Glutamatergic neuron (in vitro differentiated cells): ENCODE data around the gene HFM1. TPM values are rescaled to one million over a fixed set of nuclear protein-coding genes. Genes with fewer than 3 reads are reported as not detected.
"Not testable (repeated sequence)": the region's sequence is repeated elsewhere in the genome, so short reads cannot be mapped to it uniquely, and the experiment has no call there.

Source experiments
- DNase-seq: peaks from one replicate; pipeline ENCODE4 v3.0.0; 2022
- H3K27ac Mint-ChIP-seq: one replicate; pipeline ENCODE4 v1.8.0; 2020; ENCODE audit warnings: mild to moderate bottlenecking, mixed read lengths, inconsistent platforms; ENCODE audit not compliant: unreplicated experiment
- H3K27me3 Mint-ChIP-seq: one replicate; pipeline ENCODE4 v1.8.0; 2020; ENCODE audit warnings: mild to moderate bottlenecking, moderate library complexity, mixed read lengths, inconsistent platforms; ENCODE audit not compliant: unreplicated experiment
- H3K36me3 Mint-ChIP-seq: one replicate; pipeline ENCODE4 v1.8.0; 2020; ENCODE audit warnings: mild to moderate bottlenecking, mixed read lengths, inconsistent platforms; ENCODE audit not compliant: unreplicated experiment
- H3K4me1 Mint-ChIP-seq: one replicate; pipeline ENCODE4 v1.8.0; 2020; ENCODE audit warnings: mild to moderate bottlenecking, low read depth, mixed read lengths, inconsistent platforms; ENCODE audit not compliant: unreplicated experiment
- H3K4me3 Mint-ChIP-seq: one replicate; pipeline ENCODE4 v1.8.0; 2020; ENCODE audit warnings: mild to moderate bottlenecking, mixed read lengths, inconsistent platforms; ENCODE audit not compliant: unreplicated experiment
- H3K9me3 Mint-ChIP-seq: one replicate; pipeline ENCODE4 v1.8.0; 2020; ENCODE audit warnings: mild to moderate bottlenecking, moderate library complexity, mixed read lengths, inconsistent platforms; ENCODE audit not compliant: unreplicated experiment
- CTCF ChIP-seq: fragments of 200-600 bp; sonication (generic); IDR thresholded peaks from one replicate; pipeline ENCODE4 v1.5.0; 2021; ENCODE audit not compliant: partially characterized antibody, unreplicated experiment
- total RNA-seq: library from RNA; stranded (reverse); fragmentation: NEBNext Ultra II Directional; extraction: Animal tissue kit (Norgen Biotek cat#: 25700); gene quantifications from one replicate; pipeline ENCODE4 v1.2.1, GENCODE V29; 2021; ENCODE audit not compliant: unreplicated experiment

The HFM1 gene
- total RNA-seq, 1 donor from 2014 or later, result 10.2 TPM

- Mint-ChIP-seq H3K27me3 (no peaks in the 10 kb centered on the region), H3K9me3 (no peaks in the 10 kb centered on the region), H3K4me3 (no peak overlapping the region), H3K36me3 (no peaks in the 10 kb centered on the region), H3K27ac (no peak overlapping the region), H3K4me1 (no peaks in the 10 kb centered on the region)
- DNase-seq, result no peak
- TF ChIP-seq CTCF, result no peak
These were observed 36.2 kb upstream of the HFM1 start for GRCh38 chr1:91440847-91441246.

- no peaks in the 10 kb centered on the region for H3K27me3 Mint-ChIP-seq
- no peak overlapping the region for H3K27ac Mint-ChIP-seq
- TF ChIP-seq CTCF, result no peak
- no peaks in the 10 kb centered on the region for H3K36me3 Mint-ChIP-seq
- no peaks in the 10 kb centered on the region for H3K4me1 Mint-ChIP-seq
- H3K9me3 Mint-ChIP-seq, result no peaks in the 10 kb centered on the region
- DNase-seq, result no peak
- H3K4me3 Mint-ChIP-seq, result no peak overlapping the region
These were observed 34.4 kb upstream of the HFM1 start for GRCh38 chr1:91439016-91439415.

- H3K9me3 Mint-ChIP-seq, result no peaks in the 10 kb centered on the region
- H3K4me3 Mint-ChIP-seq, result no peak overlapping the region
- peaks cover 2% of the 10 kb centered on the region for H3K27me3 Mint-ChIP-seq
- no peak for TF ChIP-seq CTCF
- H3K36me3 Mint-ChIP-seq, result no peaks in the 10 kb centered on the region
- no peaks in the 10 kb centered on the region for H3K4me1 Mint-ChIP-seq
- no peak for DNase-seq
- no peak overlapping the region for H3K27ac Mint-ChIP-seq
These were observed 23.7 kb upstream of the HFM1 start for GRCh38 chr1:91428182-91428798.

- DNase-seq, result no peak
- no peaks in the 10 kb centered on the region for H3K36me3 Mint-ChIP-seq
- H3K9me3 Mint-ChIP-seq, result no peaks in the 10 kb centered on the region
- H3K27ac Mint-ChIP-seq, result no peak overlapping the region
- no peak overlapping the region for H3K4me3 Mint-ChIP-seq
- TF ChIP-seq CTCF, result no peak
- H3K4me1 Mint-ChIP-seq, result no peaks in the 10 kb centered on the region
- H3K27me3 Mint-ChIP-seq, result peaks cover 2% of the 10 kb centered on the region
These were observed 23.1 kb upstream of the HFM1 start for GRCh38 chr1:91427741-91428140.

- not testable (repeated sequence) for DNase-seq, H3K27me3 Mint-ChIP-seq, H3K4me1 Mint-ChIP-seq, H3K36me3 Mint-ChIP-seq, H3K4me3 Mint-ChIP-seq, H3K9me3 Mint-ChIP-seq, H3K27ac Mint-ChIP-seq
These were observed 17.9 kb upstream of the HFM1 start for GRCh38 chr1:91422523-91422922.

GRCh38 chr1:91412371-91412770 lies 7.7 kb upstream of the HFM1 start:
- no peaks in the 10 kb centered on the region for H3K36me3 Mint-ChIP-seq
- H3K4me1 Mint-ChIP-seq, result peaks cover 6% of the 10 kb centered on the region
- H3K27ac Mint-ChIP-seq, result no peak overlapping the region
- no peak for DNase-seq
- peaks cover 2% of the 10 kb centered on the region for H3K27me3 Mint-ChIP-seq
- TF ChIP-seq CTCF, result no peak
- H3K9me3 Mint-ChIP-seq, result no peaks in the 10 kb centered on the region
- no peak overlapping the region for H3K4me3 Mint-ChIP-seq
